ENCODE results near the gene OR51V1. TPM values are rescaled to one million over a fixed set of nuclear protein-coding genes. Genes with fewer than 3 reads are reported as not detected.

Gene OR51V1
- total and polyA plus RNA-seq, 7 donors = not detected

- TF ChIP-seq EP300 (IDR thresholded peaks at IDR 0.05) (no peak), POLR2AphosphoS5 (IDR thresholded peaks at IDR 0.05) (no peak), POLR2A (IDR thresholded peaks at IDR 0.05) (no peak)
- TF ChIP-seq, protein P1, sequence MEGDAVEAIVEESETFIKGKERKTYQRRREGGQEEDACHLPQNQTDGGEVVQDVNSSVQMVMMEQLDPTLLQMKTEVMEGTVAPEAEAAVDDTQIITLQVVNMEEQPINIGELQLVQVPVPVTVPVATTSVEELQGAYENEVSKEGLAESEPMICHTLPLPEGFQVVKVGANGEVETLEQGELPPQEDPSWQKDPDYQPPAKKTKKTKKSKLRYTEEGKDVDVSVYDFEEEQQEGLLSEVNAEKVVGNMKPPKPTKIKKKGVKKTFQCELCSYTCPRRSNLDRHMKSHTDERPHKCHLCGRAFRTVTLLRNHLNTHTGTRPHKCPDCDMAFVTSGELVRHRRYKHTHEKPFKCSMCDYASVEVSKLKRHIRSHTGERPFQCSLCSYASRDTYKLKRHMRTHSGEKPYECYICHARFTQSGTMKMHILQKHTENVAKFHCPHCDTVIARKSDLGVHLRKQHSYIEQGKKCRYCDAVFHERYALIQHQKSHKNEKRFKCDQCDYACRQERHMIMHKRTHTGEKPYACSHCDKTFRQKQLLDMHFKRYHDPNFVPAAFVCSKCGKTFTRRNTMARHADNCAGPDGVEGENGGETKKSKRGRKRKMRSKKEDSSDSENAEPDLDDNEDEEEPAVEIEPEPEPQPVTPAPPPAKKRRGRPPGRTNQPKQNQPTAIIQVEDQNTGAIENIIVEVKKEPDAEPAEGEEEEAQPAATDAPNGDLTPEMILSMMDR (IDR thresholded peaks at IDR 0.05) = no peak
- Histone ChIP-seq H3K27ac (no peak overlapping the region), H3K27me3 (no peaks in the 10 kb centered on the region), H3K36me3 (no peaks in the 10 kb centered on the region), H3K4me3 (no peak overlapping the region), H3K4me1 (no peaks in the 10 kb centered on the region), H3K9me3 (no peaks in the 10 kb centered on the region)
- DNase-seq = no peak
- intact Hi-C loops (cut with DNase I) = no loop called here
- 89 to 92% methylated on average over 6 of the region's 6 CpGs for WGBS, 2 donors
Measured at GRCh38 chr11:5223146-5223545, 22.7 kb upstream of the OR51V1 start.

- Histone ChIP-seq H3K4me1 (no peaks in the 10 kb centered on the region), H3K36me3 (no peaks in the 10 kb centered on the region), H3K27me3 (no peaks in the 10 kb centered on the region), H3K9me3 (no peaks in the 10 kb centered on the region), H3K4me3 (no peak overlapping the region), H3K27ac (no peak overlapping the region)
- 59 to 66% methylated on average over 7 of the region's 7 CpGs for WGBS, 2 donors
- TF ChIP-seq, protein P1 (IDR thresholded peaks at IDR 0.05) = no peak
- TF ChIP-seq POLR2AphosphoS5 (IDR thresholded peaks at IDR 0.05) (no peak), EP300 (IDR thresholded peaks at IDR 0.05) (no peak), POLR2A (IDR thresholded peaks at IDR 0.05) (no peak)
- intact Hi-C loops (cut with DNase I) = no loop called here
- no peak for DNase-seq
Measured at GRCh38 chr11:5210376-5210885, 9.9 kb upstream of the OR51V1 start.

GRCh38 chr11:5204787-5205186 lies 4.3 kb upstream of the OR51V1 start:
- TF ChIP-seq POLR2AphosphoS5 (IDR thresholded peaks at IDR 0.05) (no peak), POLR2A (IDR thresholded peaks at IDR 0.05) (no peak), EP300 (IDR thresholded peaks at IDR 0.05) (no peak)
- TF ChIP-seq, protein P1 (IDR thresholded peaks at IDR 0.05) = peak in 1 of 4 experiments; percentile 31
- intact Hi-C loops (cut with DNase I) = no loop called here

GRCh38 chr11:5203366-5203765 lies 2.9 kb upstream of the OR51V1 start:
- H3K9me3 ChIP-seq = no peaks in the 10 kb centered on the region
- TF ChIP-seq POLR2AphosphoS5 (IDR thresholded peaks at IDR 0.05) (no peak), EP300 (IDR thresholded peaks at IDR 0.05) (no peak), POLR2A (IDR thresholded peaks at IDR 0.05) (no peak)
- TF ChIP-seq, protein P1 (IDR thresholded peaks at IDR 0.05) = no peak
- no peak overlapping the region for H3K4me3 ChIP-seq
- no peaks in the 10 kb centered on the region for H3K36me3 ChIP-seq
- DNase-seq = no peak
- intact Hi-C loops (cut with DNase I) = no loop called here
- H3K27ac ChIP-seq = no peak overlapping the region
- H3K4me1 ChIP-seq = no peaks in the 10 kb centered on the region
- 66 to 87% methylated on average over 2 of the region's 2 CpGs for WGBS, 2 donors
- H3K27me3 ChIP-seq = no peaks in the 10 kb centered on the region

More at GRCh38 chr11:5204787-5205186, 4.3 kb upstream of the OR51V1 start:
- H3K27ac ChIP-seq = no peak overlapping the region
- DNase-seq = no peak
- WGBS, 2 donors = 14 to 40% methylated on average over 1 of the region's 1 CpG
- H3K9me3 ChIP-seq = no peaks in the 10 kb centered on the region
- H3K4me1 ChIP-seq = no peaks in the 10 kb centered on the region
- H3K36me3 ChIP-seq = no peaks in the 10 kb centered on the region
- H3K27me3 ChIP-seq = no peaks in the 10 kb centered on the region
- no peak overlapping the region for H3K4me3 ChIP-seq

DNA sequence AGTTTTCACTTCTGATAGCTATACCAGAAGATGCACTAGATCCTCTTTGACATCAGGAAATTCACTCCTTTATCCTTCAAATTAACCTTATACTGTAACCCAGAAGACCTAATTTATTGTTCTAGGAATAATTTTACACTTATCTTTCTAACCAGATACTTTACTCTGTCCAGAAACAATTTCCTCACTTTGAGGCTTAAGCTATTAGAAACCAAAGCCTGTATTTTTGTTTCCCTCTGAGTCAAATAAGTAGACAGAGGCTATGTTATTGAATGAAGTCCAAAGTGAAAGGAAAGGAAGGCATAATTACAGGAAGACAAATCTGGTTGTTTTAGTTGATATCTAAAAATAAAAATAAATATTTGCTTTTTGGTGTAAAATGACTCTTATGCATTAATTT lies 2.2 kb downstream of the OR51V1 start:
- Histone ChIP-seq H3K4me1 (no peaks in the 10 kb centered on the region), H3K27me3 (no peaks in the 10 kb centered on the region), H3K36me3 (no peaks in the 10 kb centered on the region), H3K27ac (no peak overlapping the region), H3K9me3 (no peaks in the 10 kb centered on the region), H3K4me3 (no peak overlapping the region)
- TF ChIP-seq, protein P1 (IDR thresholded peaks at IDR 0.05) = no peak
- TF ChIP-seq EP300 (IDR thresholded peaks at IDR 0.05) (no peak), POLR2A (IDR thresholded peaks at IDR 0.05) (no peak), POLR2AphosphoS5 (IDR thresholded peaks at IDR 0.05) (no peak)
- no peak for DNase-seq
- intact Hi-C loops (cut with DNase I) = no loop called here
